ENCODE measurements around the gene FILIP1L.

FILIP1L gene

DNA sequence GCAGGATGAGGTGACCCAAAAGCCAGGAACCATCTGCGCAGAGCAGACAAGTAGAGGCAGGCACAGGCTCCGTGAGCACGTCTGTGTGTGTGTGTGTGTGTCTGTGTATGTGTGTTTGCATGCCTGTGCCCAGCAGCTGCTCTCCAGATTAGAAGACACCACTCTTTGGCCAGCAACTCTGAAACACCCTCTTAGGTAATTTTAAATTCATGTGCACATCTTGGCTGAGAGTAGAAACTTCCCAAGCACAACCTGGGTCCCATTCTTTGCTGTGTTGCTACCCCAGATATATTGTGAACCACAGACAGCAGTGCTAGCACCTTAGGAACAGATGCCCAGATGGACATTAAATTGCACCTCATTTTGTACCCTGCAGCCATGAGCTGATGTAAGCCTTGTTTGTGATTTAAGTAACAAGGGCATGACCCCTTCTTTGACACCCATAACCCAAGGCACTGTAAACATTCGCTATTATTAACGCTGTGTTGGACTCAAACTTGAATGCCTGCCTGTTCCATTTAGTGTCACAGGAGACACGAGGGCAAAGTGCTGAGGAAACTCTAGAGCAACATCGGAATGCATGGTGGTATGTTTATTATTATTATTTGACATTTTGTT lies at the start of gene FILIP1L:
FILIP1L (minus strand) TSS at position 89 of the 618 bp plus-strand sequence.
- no peak within 1 kb of the TSS for H3K9ac ChIP-seq (ENCODE audit: low read length in 2 of 2)
- H3K36me3 ChIP-seq (ENCODE audit: control insufficient read depth in 2 of 2, insufficient read depth in 2 of 2, low read length in 2 of 2), result no peaks in the 10 kb centered on the region
- no peaks in the 10 kb centered on the region for H3K27me3 ChIP-seq (ENCODE audit: control insufficient read depth in 1 of 2, insufficient read depth in 2 of 2, low read length in 2 of 2)
- no peak within 1 kb of the TSS for H3K4me3 ChIP-seq (ENCODE audit: low read length in 2 of 2)
- H3K4me1 ChIP-seq (ENCODE audit: control insufficient read depth, insufficient read depth, low read length), result peaks cover 14% of the 10 kb centered on the region
- no peak within 1 kb of the TSS for H3K27ac ChIP-seq (ENCODE audit: low read length)
- H3K9me3 ChIP-seq (ENCODE audit: control insufficient read depth in 2 of 2, low read length in 2 of 2), result no peaks in the 10 kb centered on the region

DNA sequence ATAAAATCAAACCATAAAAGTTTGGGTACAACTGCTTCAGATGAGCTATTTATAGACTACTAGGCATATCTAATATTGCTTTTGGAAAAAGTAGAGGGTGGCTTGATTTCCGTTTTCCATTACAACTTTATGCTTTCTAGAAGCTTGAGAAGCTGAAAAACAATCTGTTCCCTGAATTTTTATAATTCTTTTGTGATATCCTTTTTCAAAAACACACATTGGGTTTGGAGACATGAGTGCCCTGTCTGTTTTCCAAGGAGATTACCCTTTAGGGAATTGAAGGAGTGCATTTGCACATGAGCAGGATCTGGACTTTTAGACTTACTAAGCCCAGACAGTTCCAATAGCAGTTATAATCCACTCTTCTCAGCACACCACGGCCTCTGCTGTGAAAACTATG lies 49.5 kb upstream of the FILIP1L start:
- Histone ChIP-seq H3K9me3 (ENCODE audit: control insufficient read depth in 2 of 2, low read length in 2 of 2) (no peaks in the 10 kb centered on the region), H3K4me3 (ENCODE audit: low read length in 2 of 2) (no peak overlapping the region), H3K27ac (ENCODE audit: low read length) (no peak overlapping the region), H3K4me1 (ENCODE audit: control insufficient read depth, insufficient read depth, low read length) (no peaks in the 10 kb centered on the region), H3K9ac (ENCODE audit: low read length in 2 of 2) (no peak overlapping the region), H3K36me3 (ENCODE audit: control insufficient read depth in 2 of 2, insufficient read depth in 2 of 2, low read length in 2 of 2) (no peaks in the 10 kb centered on the region), H3K27me3 (ENCODE audit: control insufficient read depth in 1 of 2, insufficient read depth in 2 of 2, low read length in 2 of 2) (no peaks in the 10 kb centered on the region)

DNA sequence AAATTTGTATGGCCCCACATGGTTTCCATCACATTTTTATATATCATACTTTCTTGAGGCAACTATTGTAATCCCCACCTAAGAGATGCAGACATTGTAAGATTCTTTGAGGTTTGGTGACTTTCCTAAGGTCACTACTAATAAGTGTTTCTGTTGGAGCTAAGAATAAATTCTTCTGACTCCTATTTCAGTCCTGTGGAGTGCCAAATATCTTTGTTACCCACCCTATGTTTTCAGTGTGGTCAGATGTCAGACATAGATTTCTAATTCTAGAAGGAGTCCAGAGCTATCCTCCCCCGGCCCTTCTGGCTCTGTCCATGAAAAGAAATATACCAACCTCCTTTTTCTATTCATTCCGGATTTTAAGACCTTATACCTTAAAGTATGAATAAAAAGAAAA lies 46.2 kb upstream of the FILIP1L start:
- no peak overlapping the region for H3K9ac ChIP-seq (ENCODE audit: low read length in 2 of 2)
- no peaks in the 10 kb centered on the region for H3K36me3 ChIP-seq (ENCODE audit: control insufficient read depth in 2 of 2, insufficient read depth in 2 of 2, low read length in 2 of 2)
- no peak overlapping the region for H3K27ac ChIP-seq (ENCODE audit: low read length)
- H3K27me3 ChIP-seq (ENCODE audit: control insufficient read depth in 1 of 2, insufficient read depth in 2 of 2, low read length in 2 of 2), result no peaks in the 10 kb centered on the region
- H3K9me3 ChIP-seq (ENCODE audit: control insufficient read depth in 2 of 2, low read length in 2 of 2), result no peaks in the 10 kb centered on the region
- no peak overlapping the region for H3K4me3 ChIP-seq (ENCODE audit: low read length in 2 of 2)
- no peaks in the 10 kb centered on the region for H3K4me1 ChIP-seq (ENCODE audit: control insufficient read depth, insufficient read depth, low read length)

DNA sequence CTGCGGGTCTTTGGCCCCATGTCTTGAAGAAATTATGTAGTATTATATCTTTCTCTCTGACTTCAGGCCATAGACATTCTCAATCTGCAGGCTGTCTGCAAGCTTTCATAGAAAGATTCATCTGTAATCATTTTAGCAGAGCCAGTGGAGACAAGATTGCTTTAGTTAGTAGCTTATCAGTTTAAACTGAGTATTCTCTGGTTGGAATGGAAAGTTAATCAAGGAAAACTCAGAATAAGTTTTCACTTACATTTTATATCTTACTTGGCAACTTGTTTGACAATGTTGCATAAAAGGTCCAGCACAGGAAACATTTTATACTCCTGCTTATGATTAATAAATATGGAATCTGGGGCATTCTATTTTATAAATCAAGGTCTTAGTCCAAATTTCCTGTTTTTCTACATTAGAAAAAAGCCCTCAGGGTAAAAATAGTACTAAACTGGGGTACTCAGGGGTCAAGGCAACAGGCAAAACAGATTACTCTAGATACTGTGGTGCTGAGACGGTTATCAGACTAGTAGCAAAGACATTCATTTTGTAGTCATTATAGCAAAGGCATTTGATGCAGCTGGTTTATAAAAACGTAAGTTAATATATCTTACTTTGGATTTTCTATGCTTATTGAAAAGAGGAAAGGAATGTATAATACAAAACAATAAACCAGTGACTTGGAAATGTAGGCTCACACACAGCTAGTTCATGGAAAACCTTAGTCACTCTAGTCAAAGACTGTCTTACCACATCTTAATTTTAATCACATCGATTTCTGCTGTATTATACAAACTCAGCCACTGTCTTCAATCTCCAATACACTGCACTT lies 45.2 kb upstream of the FILIP1L start:
- no peaks in the 10 kb centered on the region for H3K4me1 ChIP-seq (ENCODE audit: control insufficient read depth, insufficient read depth, low read length)
- no peak overlapping the region for H3K9ac ChIP-seq (ENCODE audit: low read length in 2 of 2)
- peaks cover 0 to 6% of the 10 kb centered on the region in 2 donors for H3K9me3 ChIP-seq (ENCODE audit: control insufficient read depth in 2 of 2, low read length in 2 of 2)
- no peaks in the 10 kb centered on the region for H3K36me3 ChIP-seq (ENCODE audit: control insufficient read depth in 2 of 2, insufficient read depth in 2 of 2, low read length in 2 of 2)
- no peak overlapping the region for H3K4me3 ChIP-seq (ENCODE audit: low read length in 2 of 2)
- H3K27me3 ChIP-seq (ENCODE audit: control insufficient read depth in 1 of 2, insufficient read depth in 2 of 2, low read length in 2 of 2), result no peaks in the 10 kb centered on the region
- no peak overlapping the region for H3K27ac ChIP-seq (ENCODE audit: low read length)

DNA sequence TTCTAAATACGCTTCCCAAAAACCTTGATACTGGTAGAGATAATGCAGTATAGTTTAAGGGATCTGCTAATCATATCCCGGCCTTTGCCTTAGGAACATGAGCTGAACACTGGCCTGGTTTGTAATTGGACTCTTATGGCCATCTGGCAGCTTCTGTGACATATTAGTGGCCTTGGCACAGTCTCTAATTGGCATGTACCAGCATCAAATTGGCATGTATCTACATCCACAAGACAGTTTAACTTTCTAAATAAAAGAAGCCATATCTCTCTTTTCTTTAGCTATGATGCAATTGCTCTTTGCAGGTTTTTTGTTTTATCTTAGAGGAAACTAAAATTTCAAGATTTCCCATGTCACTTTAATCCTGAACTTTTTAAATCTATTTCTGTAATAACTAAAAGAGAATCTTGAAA lies 44.6 kb upstream of the FILIP1L start:
- H3K9me3 ChIP-seq (ENCODE audit: control insufficient read depth in 2 of 2, low read length in 2 of 2), result peaks cover 0 to 6% of the 10 kb centered on the region in 2 donors
- no peak overlapping the region for H3K4me3 ChIP-seq (ENCODE audit: low read length in 2 of 2)
- H3K9ac ChIP-seq (ENCODE audit: low read length in 2 of 2), result no peak overlapping the region
- H3K36me3 ChIP-seq (ENCODE audit: control insufficient read depth in 2 of 2, insufficient read depth in 2 of 2, low read length in 2 of 2), result no peaks in the 10 kb centered on the region
- no peak overlapping the region for H3K27ac ChIP-seq (ENCODE audit: low read length)
- H3K27me3 ChIP-seq (ENCODE audit: control insufficient read depth in 1 of 2, insufficient read depth in 2 of 2, low read length in 2 of 2), result no peaks in the 10 kb centered on the region
- H3K4me1 ChIP-seq (ENCODE audit: control insufficient read depth, insufficient read depth, low read length), result no peaks in the 10 kb centered on the region

DNA sequence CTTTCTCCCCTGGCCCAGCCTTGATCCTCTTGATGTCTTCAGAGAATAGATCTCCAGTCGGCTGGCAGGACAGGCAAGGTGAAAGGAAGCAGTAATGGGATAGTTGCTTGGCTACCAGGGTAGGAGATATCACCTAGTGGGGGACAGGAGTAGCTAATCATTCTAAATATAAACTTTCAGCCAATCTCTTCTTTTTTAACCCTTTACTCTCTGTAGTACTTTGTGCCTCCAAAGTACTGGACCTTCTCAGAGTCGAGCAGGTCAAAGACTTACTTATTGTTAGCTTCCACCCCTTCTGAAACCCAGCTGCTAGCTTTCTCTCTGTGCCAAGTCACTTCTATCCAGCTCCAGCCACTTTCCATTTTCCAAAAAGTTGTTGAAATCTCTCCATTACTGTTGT lies 43.4 kb upstream of the FILIP1L start:
- no peak overlapping the region for H3K9ac ChIP-seq (ENCODE audit: low read length in 2 of 2)
- peaks cover 0 to 6% of the 10 kb centered on the region in 2 donors for H3K9me3 ChIP-seq (ENCODE audit: control insufficient read depth in 2 of 2, low read length in 2 of 2)
- no peak overlapping the region for H3K4me3 ChIP-seq (ENCODE audit: low read length in 2 of 2)
- H3K4me1 ChIP-seq (ENCODE audit: control insufficient read depth, insufficient read depth, low read length), result no peaks in the 10 kb centered on the region
- no peaks in the 10 kb centered on the region for H3K36me3 ChIP-seq (ENCODE audit: control insufficient read depth in 2 of 2, insufficient read depth in 2 of 2, low read length in 2 of 2)
- no peaks in the 10 kb centered on the region for H3K27me3 ChIP-seq (ENCODE audit: control insufficient read depth in 1 of 2, insufficient read depth in 2 of 2, low read length in 2 of 2)
- H3K27ac ChIP-seq (ENCODE audit: low read length), result no peak overlapping the region

DNA sequence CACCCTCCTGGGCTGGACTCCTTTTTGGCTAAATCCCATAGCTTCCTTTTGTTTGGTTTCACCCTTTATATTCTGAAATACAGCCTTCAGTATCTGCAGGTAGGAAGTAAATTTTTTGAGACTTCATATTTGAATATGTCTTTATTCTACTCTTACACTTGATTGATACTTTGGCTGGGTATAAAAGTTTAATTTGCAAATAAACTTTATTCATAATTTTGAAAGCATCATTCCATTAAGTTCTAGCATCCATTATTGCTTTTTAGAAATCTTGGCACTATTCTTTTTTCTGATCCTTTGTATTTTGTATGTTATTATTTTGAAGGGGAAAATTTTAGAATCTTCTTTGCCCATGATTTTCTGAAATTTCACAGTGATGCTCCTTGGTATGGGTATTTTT lies 41.3 kb upstream of the FILIP1L start:
- no peak overlapping the region for H3K4me3 ChIP-seq (ENCODE audit: low read length in 2 of 2)
- H3K9ac ChIP-seq (ENCODE audit: low read length in 2 of 2), result no peak overlapping the region
- no peaks in the 10 kb centered on the region for H3K27me3 ChIP-seq (ENCODE audit: control insufficient read depth in 1 of 2, insufficient read depth in 2 of 2, low read length in 2 of 2)
- H3K9me3 ChIP-seq (ENCODE audit: control insufficient read depth in 2 of 2, low read length in 2 of 2), result peaks cover 0 to 6% of the 10 kb centered on the region in 2 donors
- H3K4me1 ChIP-seq (ENCODE audit: control insufficient read depth, insufficient read depth, low read length), result no peaks in the 10 kb centered on the region
- H3K27ac ChIP-seq (ENCODE audit: low read length), result no peak overlapping the region
- no peaks in the 10 kb centered on the region for H3K36me3 ChIP-seq (ENCODE audit: control insufficient read depth in 2 of 2, insufficient read depth in 2 of 2, low read length in 2 of 2)

DNA sequence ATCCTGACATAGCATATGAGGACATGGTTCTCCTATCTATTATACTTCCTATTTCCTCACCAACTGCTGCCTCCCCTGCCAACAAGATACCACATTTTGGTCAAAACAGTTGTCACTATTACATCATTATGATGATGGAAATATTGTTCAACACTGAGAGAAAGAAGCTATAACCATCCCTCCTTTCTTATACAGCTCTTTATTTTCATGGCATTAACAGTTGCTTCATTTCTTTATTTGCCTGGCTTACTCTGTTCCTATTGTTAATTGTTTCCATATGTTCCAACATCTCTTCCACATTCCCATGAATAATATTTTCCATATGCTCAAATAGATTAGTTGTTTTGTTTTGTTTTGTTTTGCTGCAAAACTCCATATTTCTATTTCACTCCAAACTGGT lies 40.8 kb upstream of the FILIP1L start:
- no peaks in the 10 kb centered on the region for H3K4me1 ChIP-seq (ENCODE audit: control insufficient read depth, insufficient read depth, low read length)
- no peak overlapping the region for H3K9ac ChIP-seq (ENCODE audit: low read length in 2 of 2)
- peaks cover 0 to 6% of the 10 kb centered on the region in 2 donors for H3K9me3 ChIP-seq (ENCODE audit: control insufficient read depth in 2 of 2, low read length in 2 of 2)
- no peak overlapping the region for H3K27ac ChIP-seq (ENCODE audit: low read length)
- no peaks in the 10 kb centered on the region for H3K27me3 ChIP-seq (ENCODE audit: control insufficient read depth in 1 of 2, insufficient read depth in 2 of 2, low read length in 2 of 2)
- H3K36me3 ChIP-seq (ENCODE audit: control insufficient read depth in 2 of 2, insufficient read depth in 2 of 2, low read length in 2 of 2), result no peaks in the 10 kb centered on the region
- no peak overlapping the region for H3K4me3 ChIP-seq (ENCODE audit: low read length in 2 of 2)

DNA sequence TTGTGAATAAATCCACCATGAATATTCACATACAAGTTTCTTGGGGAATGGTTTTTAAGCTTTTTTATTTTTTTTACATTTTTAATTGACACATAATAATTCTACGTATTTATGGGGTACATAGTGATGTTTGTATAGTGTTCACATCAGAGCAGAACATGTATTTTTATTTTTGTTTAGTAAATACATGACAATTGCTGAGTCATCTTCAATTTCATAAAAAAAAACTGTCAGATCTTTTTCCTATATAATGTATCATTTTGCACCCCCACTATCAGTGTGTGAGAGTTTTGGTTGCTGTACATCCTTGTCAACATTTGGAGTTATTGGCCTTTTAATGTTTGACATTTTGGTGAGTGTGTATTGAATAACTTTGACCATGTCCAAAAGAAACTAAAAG lies 39.9 kb upstream of the FILIP1L start:
- H3K4me1 ChIP-seq (ENCODE audit: control insufficient read depth, insufficient read depth, low read length), result no peaks in the 10 kb centered on the region

DNA sequence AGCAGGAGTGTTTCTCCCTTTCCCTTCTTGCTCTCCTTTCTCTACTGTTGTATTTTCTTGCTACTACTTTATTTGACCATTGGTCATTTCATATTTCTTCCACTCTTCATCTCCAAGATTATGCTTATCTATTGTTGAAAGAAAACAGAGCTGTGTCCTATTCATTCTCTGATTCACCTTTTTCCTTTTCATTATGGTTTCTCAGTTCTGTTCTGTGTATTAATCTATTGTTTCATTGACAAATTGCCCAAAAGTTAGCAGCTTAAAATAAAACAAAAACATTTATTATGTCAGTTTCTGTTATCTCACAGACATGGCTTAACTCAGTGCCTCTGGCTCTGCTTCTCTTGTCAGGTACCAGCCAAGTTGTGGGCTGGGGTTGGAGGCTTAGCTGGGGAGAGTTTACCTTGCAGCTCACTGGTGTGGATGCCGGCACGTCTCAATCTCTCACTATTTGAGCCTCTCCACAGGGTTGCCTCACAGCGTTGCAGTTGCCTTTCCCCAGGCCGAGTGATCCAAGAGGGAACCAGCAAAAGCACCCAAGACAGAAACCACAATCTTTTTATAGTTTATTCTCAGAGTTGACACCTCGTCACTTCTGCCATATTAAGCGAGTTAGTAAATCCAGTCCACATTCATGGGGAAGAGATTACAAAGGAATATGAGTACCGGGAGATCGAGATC lies 36.9 kb upstream of the FILIP1L start:
- peaks cover 0 to 6% of the 10 kb centered on the region in 2 donors for H3K9me3 ChIP-seq (ENCODE audit: control insufficient read depth in 2 of 2, low read length in 2 of 2)
- H3K4me1 ChIP-seq (ENCODE audit: control insufficient read depth, insufficient read depth, low read length), result no peaks in the 10 kb centered on the region
- H3K4me3 ChIP-seq (ENCODE audit: low read length in 2 of 2), result no peak overlapping the region
- no peaks in the 10 kb centered on the region for H3K36me3 ChIP-seq (ENCODE audit: control insufficient read depth in 2 of 2, insufficient read depth in 2 of 2, low read length in 2 of 2)
- H3K27ac ChIP-seq (ENCODE audit: low read length), result peak overlapping the region; percentile 18
- H3K27me3 ChIP-seq (ENCODE audit: control insufficient read depth in 1 of 2, insufficient read depth in 2 of 2, low read length in 2 of 2), result no peaks in the 10 kb centered on the region
- H3K9ac ChIP-seq (ENCODE audit: low read length in 2 of 2), result no peak overlapping the region

More for the DNA sequence above, 39.9 kb upstream of the FILIP1L start:
- H3K4me3 ChIP-seq (ENCODE audit: low read length in 2 of 2), result no peak overlapping the region
- peaks cover 0 to 6% of the 10 kb centered on the region in 2 donors for H3K9me3 ChIP-seq (ENCODE audit: control insufficient read depth in 2 of 2, low read length in 2 of 2)
- no peak overlapping the region for H3K27ac ChIP-seq (ENCODE audit: low read length)
- H3K36me3 ChIP-seq (ENCODE audit: control insufficient read depth in 2 of 2, insufficient read depth in 2 of 2, low read length in 2 of 2), result no peaks in the 10 kb centered on the region
- no peaks in the 10 kb centered on the region for H3K27me3 ChIP-seq (ENCODE audit: control insufficient read depth in 1 of 2, insufficient read depth in 2 of 2, low read length in 2 of 2)
- H3K9ac ChIP-seq (ENCODE audit: low read length in 2 of 2), result no peak overlapping the region
